Measurements from ENCODE around the gene EML3. TPM values are rescaled to one million over a fixed set of nuclear protein-coding genes. Genes with fewer than 3 reads are reported as not detected.

EML3 gene
- total and polyA plus RNA-seq, 2 of the 13 experiments (the other 11 are each of a cell fraction or from before 2014, with no cell fraction given): 10.6 to 12.3 TPM

GRCh38 chr11:62645946-62646824 is 33.6 kb upstream of the EML3 start, which contains the start of gene GANAB (continued):
- TF ChIP-seq ATF2 (CRISPR knock-in tag; IDR thresholded peaks at IDR 0.05): peak; percentile 19; the same call in 1 of the 2 replicates
- peak; percentile 39; the same call in 1 of the 2 replicates for TF ChIP-seq MIER3 (CRISPR knock-in tag; IDR thresholded peaks at IDR 0.05; ENCODE audit: borderline replicate concordance)
- peak; percentile 61; the same call in 1 of the 2 replicates for TF ChIP-seq ZNF317 (CRISPR knock-in tag; IDR thresholded peaks at IDR 0.05)
- TF ChIP-seq POLR2A (IDR thresholded peaks at IDR 0.05; ENCODE audit: insufficient read depth in 1 of 2, low read depth in 2 of 2, low read length in 2 of 2): peak; percentile 92 to 95
- TF ChIP-seq RBFOX2 (IDR thresholded peaks at IDR 0.05; ENCODE audit: low read depth, low read length): peak; percentile 98
- peak; percentile 86 for TF ChIP-seq ASH2L (IDR thresholded peaks at IDR 0.05; ENCODE audit: insufficient read length, low read depth, low read length)
- peak; percentile 38 for TF ChIP-seq ZNF501 (CRISPR knock-in tag; IDR thresholded peaks at IDR 0.05)
- TF ChIP-seq HES4 (CRISPR knock-in tag; IDR thresholded peaks at IDR 0.05; ENCODE audit: borderline replicate concordance): no peak
- peak; percentile 26; the same call in 1 of the 2 replicates for TF ChIP-seq ZFP36L1 (CRISPR knock-in tag; IDR thresholded peaks at IDR 0.05)
- peak; percentile 29; the same call in 1 of the 2 replicates for TF ChIP-seq ARID5B (CRISPR knock-in tag; IDR thresholded peaks at IDR 0.05)
- TF ChIP-seq ZXDC (CRISPR knock-in tag; IDR thresholded peaks at IDR 0.05): peak; percentile 29; the same call in 1 of the 2 replicates
- TF ChIP-seq ZNF280B (CRISPR knock-in tag; IDR thresholded peaks at IDR 0.05; ENCODE audit: borderline replicate concordance): peak; percentile 57
- no peak for TF ChIP-seq TCF12 (IDR thresholded peaks at IDR 0.05)
- peak; percentile 75; the same call in 1 of the 2 replicates for TF ChIP-seq TCF12 (CRISPR knock-in tag; IDR thresholded peaks at IDR 0.05)
- peak; percentile 39; the same call in 1 of the 2 replicates for TF ChIP-seq BCL6 (CRISPR knock-in tag; IDR thresholded peaks at IDR 0.05)
- no peak for TF ChIP-seq FLYWCH1 (CRISPR knock-in tag; IDR thresholded peaks at IDR 0.05)
- TF ChIP-seq MXD1 (CRISPR knock-in tag; IDR thresholded peaks at IDR 0.05): peak; percentile 54; the same call in 1 of the 2 replicates

Measured in HepG2 (cell line).